ENCODE data around the gene ASB4.

The ASB4 gene

GRCh38 chr7:95517458-95517857 is 31.7 kb downstream of the ASB4 start:
- H3K27ac ChIP-seq, result no peak overlapping the region
- TF ChIP-seq ZFX (IDR thresholded peaks at IDR 0.05), result no peak
- no peak for TF ChIP-seq CTCF (conservative IDR thresholded peaks at IDR 0.05)

DNA sequence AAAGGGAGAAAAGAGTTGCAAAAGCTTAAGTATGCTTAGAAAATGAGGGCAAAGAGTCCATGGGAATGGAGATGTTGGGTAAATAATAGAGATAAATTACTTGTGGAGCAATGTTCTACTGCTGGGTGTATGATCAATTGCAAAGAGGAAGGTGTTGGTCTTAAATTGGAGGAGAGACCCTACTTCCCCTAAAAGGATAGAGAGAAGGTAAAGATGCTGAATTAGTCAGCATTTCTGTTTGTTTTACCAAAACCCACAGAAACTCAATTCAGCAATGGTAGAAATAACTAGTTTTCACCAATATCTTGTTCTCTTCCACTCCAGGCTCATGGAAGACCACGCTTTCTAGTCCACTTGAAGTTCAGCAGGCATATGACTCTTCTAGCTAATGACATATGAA is 32.1 kb downstream of the ASB4 start:
- TF ChIP-seq CTCF (conservative IDR thresholded peaks at IDR 0.05) (no peak), ZFX (IDR thresholded peaks at IDR 0.05) (no peak)
- no peak overlapping the region for H3K27ac ChIP-seq

DNA sequence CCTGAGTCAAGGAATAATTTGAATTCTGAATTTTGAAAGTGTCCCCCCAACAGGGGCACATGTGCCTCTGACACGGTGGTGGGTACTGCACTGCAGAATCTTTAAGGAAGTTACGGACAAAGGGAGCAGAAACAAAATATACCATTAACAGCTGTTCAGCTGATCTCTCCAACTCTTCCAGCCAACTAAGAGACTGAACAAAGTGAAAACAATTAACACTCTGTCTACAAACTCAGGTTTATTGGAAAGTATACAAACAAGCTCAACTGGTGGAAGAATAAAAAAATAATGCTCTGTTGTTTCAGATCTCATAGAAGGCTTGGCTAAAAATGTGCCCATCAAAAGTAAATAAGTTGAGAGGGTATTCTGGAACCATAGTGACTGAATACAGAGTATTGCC is 34.4 kb downstream of the ASB4 start:
- H3K27ac ChIP-seq, result no peak overlapping the region
- no peak for TF ChIP-seq CTCF (conservative IDR thresholded peaks at IDR 0.05)
- TF ChIP-seq ZFX (IDR thresholded peaks at IDR 0.05), result no peak

GRCh38 chr7:95525503-95525902 is 39.8 kb downstream of the ASB4 start:
- H3K27ac ChIP-seq, result no peak overlapping the region

GRCh38 chr7:95526128-95526738 is 40.5 kb downstream of the ASB4 start:
- no peak overlapping the region for H3K27ac ChIP-seq
- no peak for TF ChIP-seq CTCF (conservative IDR thresholded peaks at IDR 0.05)
- no peak for TF ChIP-seq ZFX (IDR thresholded peaks at IDR 0.05)

More at GRCh38 chr7:95525503-95525902, 39.8 kb downstream of the ASB4 start:
- TF ChIP-seq ZFX (IDR thresholded peaks at IDR 0.05), result no peak
- TF ChIP-seq CTCF (conservative IDR thresholded peaks at IDR 0.05), result no peak

- no peak overlapping the region for H3K27ac ChIP-seq
- TF ChIP-seq CTCF (conservative IDR thresholded peaks at IDR 0.05) (peak; percentile 98), ZFX (IDR thresholded peaks at IDR 0.05) (no peak)
Measured at GRCh38 chr7:95527033-95527775, 41.5 kb downstream of the ASB4 start.

- no peak overlapping the region for H3K27ac ChIP-seq
- TF ChIP-seq ZFX (IDR thresholded peaks at IDR 0.05) (no peak), CTCF (conservative IDR thresholded peaks at IDR 0.05) (peak; percentile 70)
Measured at GRCh38 chr7:95527776-95528250, 42.1 kb downstream of the ASB4 start.

Data from C4-2B (cell line).